Effector memory CD4-positive, alpha-beta T cell (primary cell): ENCODE measurements around the gene MAPK8IP3.

ENCODE experiments used
- DNase-seq, 3 donors: peaks; one replicate each; pipeline ENCODE4 v3.0.0-alpha.2; 2020
- H3K27ac ChIP-seq: 2 replicates; pipeline ENCODE4 v1.7.0; 2013; ENCODE audit warnings: mild to moderate bottlenecking, low read length, moderate library complexity; ENCODE audit not compliant: insufficient read depth, poor library complexity, severe bottlenecking
- H3K27me3 ChIP-seq: replicated peaks from 2 replicates; pipeline ENCODE4 v1.7.0; 2013; ENCODE audit warnings: mild to moderate bottlenecking, low read length; ENCODE audit not compliant: insufficient read depth, control insufficient read depth, poor library complexity, severe bottlenecking
- H3K36me3 ChIP-seq: 2 replicates; pipeline ENCODE4 v1.7.0; 2013; ENCODE audit warnings: mild to moderate bottlenecking, low read length, moderate library complexity; ENCODE audit not compliant: control insufficient read depth, insufficient read depth
- H3K4me1 ChIP-seq: 2 replicates; pipeline ENCODE4 v1.7.0; 2013; ENCODE audit warnings: low read length, mild to moderate bottlenecking; ENCODE audit not compliant: control insufficient read depth, insufficient read depth, poor library complexity, severe bottlenecking
- H3K4me3 ChIP-seq: 2 replicates; pipeline ENCODE4 v1.7.0; 2013; ENCODE audit warnings: low read length, low read depth, mild to moderate bottlenecking; ENCODE audit not compliant: insufficient read depth, poor library complexity, severe bottlenecking
- H3K9me3 ChIP-seq: 2 replicates; pipeline ENCODE4 v1.7.0; 2013; ENCODE audit warnings: mild to moderate bottlenecking, low read length, moderate library complexity; ENCODE audit not compliant: control insufficient read depth

MAPK8IP3 gene

DNA sequence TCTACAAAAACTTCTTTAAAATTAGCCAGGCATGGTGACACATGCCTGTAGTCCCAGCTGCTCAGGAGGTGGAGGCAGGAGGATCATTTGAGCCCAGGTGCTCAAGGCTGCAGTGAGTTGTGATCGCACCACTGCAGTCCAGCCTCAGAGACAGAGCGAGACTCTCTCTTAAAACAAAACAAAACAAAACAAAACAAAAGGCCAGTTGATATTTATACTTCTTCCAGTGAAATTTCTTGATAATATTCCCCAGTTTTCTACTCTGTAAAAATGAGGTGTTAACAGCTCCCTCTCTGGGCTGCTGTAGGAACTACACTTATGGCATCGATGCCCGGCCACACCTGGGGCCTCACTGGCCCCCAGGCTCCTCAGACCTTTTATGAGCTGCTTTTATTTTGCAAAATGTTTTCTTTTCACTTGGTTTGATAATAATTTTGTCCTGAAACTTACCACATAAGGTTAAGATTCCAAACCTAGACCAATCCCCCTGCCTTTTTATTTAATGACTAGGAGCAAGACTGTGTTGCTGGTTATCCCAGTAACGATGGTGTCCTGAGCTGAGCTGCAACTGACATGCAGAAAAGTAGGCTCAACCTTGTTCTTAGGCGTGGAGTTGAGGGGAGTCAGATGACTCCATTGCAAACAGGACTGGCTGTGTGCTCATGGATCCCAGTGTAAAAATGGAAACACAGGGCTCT is 17.6 kb downstream of the MAPK8IP3 start:
- H3K4me1 ChIP-seq, result peaks cover 16% of the 10 kb centered on the region
- H3K9me3 ChIP-seq, result no peaks in the 10 kb centered on the region
- no peaks in the 10 kb centered on the region for H3K27me3 ChIP-seq
- peak in 1 of 3 donors; percentile 43 for DNase-seq
- no peak overlapping the region for H3K4me3 ChIP-seq
- H3K27ac ChIP-seq, result no peak overlapping the region
- H3K36me3 ChIP-seq, result peaks cover 21% of the 10 kb centered on the region

DNA sequence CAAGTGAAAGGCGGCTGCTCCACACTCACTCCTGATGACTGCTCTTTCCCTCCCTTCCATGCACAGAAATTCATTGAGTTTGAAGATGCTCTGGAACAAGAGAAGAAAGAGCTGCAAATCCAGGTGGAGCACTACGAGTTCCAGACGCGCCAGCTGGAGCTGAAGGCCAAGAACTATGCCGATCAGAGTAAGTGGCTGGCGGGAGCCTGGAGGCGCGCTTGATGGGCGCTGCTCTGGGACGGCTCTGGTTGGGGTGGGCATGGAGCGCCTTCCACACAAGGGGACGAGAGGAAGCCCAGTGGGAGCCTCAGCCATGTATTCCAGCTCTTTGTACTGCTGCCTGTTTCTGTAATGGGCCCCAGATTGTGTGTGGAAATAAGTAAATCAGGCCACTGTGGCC is 18.5 kb downstream of the MAPK8IP3 start:
- H3K4me3 ChIP-seq, result no peak overlapping the region
- no peak for DNase-seq
- no peaks in the 10 kb centered on the region for H3K27me3 ChIP-seq
- peaks cover 30% of the 10 kb centered on the region for H3K36me3 ChIP-seq
- H3K27ac ChIP-seq, result no peak overlapping the region
- H3K9me3 ChIP-seq, result no peaks in the 10 kb centered on the region
- H3K4me1 ChIP-seq, result peaks cover 16% of the 10 kb centered on the region

DNA sequence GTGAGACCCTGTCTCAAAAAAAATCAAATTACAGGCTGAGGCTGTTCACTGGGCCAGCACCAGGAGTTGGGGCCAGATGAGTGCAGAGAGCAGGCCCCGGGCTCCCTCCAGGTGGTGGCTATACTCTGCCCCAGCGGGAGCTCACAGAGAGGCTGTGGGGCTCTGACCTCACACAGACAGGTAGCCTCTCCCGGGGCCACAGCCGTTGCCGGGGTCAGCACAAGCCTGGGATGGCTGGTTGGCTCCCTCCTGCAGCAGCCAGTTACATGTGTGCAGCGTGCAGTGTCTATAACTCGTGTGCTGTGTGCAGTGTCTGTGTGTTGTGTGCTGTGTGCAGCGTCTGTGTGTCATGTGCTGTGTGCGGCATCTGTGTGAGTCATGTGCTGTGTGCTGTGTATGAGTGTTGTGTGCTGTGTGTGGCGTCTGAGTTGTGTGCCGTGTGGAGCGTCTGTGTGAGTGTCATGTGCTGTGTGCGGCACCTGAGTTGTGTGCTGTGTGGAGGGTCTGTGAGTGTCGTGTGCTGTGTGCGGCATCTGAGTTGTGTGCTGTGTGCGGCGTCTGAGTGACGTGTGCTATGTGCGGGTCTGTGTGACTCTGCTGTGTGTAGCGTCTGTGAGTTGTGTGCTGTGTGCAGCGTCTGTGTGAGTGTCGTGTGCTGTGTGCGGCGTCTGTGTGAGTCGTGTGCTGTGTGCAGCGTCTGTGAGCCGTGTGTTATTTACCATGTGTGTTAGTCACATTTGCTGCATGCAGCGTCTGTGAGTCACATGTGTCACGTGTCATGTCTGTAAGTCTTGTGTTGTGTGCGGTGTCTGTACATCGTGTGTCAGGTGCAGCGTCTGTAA is 20.9 kb downstream of the MAPK8IP3 start:
- no peak for DNase-seq
- H3K36me3 ChIP-seq, result peaks cover 40% of the 10 kb centered on the region
- H3K4me3 ChIP-seq, result no peak overlapping the region
- peaks cover 15% of the 10 kb centered on the region for H3K4me1 ChIP-seq
- H3K9me3 ChIP-seq, result no peaks in the 10 kb centered on the region
- H3K27ac ChIP-seq, result no peak overlapping the region
- no peaks in the 10 kb centered on the region for H3K27me3 ChIP-seq

DNA sequence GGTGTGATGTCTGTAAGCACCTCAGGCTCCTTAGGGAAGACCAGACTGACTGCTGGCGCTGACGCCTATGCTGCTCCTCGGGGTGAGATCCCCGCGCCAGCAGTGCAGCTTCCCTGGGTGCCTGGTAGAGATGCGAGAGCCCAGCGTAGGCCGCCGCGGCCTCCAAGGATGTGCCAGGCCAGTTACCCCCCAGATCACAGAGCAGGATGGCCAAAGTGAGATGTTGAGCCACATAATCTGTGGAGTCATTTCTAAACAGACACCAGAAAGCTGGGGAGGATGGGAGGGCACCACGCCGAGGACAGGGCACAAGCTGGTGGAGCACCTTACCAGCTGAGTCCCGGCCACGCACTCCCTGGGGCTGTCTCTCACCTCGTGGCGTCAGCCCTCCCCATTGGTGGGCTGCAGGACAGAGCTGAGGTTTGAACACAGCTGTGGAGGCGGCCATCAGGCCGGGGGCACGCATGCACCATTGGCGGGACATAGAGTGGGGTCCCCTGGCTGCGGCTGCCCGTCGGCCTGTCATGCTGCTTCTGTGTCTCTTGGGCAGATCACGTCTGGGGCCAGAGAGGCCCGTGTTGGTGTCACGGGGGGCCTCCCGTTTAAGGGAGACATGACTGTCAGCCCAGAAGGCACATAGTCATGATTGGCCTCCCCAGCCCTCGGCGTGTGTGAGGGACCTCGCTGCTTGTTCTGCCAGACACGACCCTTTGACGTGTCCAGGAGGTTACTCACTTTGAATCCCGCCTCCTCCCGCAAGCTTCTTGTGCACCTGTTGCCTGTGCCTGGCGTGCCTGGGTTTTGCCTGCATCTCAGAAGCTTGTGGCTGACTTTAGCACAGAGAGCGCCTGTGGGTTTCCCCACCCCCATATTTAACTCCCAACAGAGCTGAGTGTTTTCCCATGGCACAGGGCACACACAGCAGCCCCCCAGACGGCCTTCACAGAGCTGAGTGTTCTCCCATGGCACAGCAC is 21.9 kb downstream of the MAPK8IP3 start:
- Histone ChIP-seq H3K9me3 (no peaks in the 10 kb centered on the region), H3K4me3 (no peak overlapping the region), H3K27me3 (no peaks in the 10 kb centered on the region), H3K4me1 (peaks cover 8% of the 10 kb centered on the region), H3K27ac (no peak overlapping the region), H3K36me3 (peaks cover 51% of the 10 kb centered on the region)
- DNase-seq, result no peak

DNA sequence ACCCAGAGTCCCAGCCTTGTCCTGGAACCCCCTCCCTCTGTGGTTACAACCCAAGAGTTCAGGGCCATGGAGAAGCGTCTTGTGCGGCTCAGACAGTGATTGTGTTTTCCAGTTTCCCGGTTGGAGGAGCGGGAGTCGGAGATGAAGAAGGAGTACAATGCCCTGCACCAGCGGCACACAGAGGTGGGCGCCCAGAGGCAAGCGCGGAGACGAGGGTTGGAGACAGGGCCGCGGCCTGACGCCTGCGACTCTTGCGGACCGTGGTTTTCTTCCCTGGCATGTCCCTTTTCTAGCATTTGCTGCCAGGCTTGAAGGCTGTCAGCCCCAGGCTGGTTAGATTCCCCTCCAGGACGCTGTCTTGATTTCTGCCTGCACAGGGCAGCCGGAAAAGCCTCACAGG is 23.0 kb downstream of the MAPK8IP3 start:
- Histone ChIP-seq H3K4me1 (no peaks in the 10 kb centered on the region), H3K9me3 (no peaks in the 10 kb centered on the region), H3K27ac (no peak overlapping the region), H3K27me3 (no peaks in the 10 kb centered on the region), H3K36me3 (peaks cover 62% of the 10 kb centered on the region), H3K4me3 (no peak overlapping the region)
- DNase-seq, result no peak

DNA sequence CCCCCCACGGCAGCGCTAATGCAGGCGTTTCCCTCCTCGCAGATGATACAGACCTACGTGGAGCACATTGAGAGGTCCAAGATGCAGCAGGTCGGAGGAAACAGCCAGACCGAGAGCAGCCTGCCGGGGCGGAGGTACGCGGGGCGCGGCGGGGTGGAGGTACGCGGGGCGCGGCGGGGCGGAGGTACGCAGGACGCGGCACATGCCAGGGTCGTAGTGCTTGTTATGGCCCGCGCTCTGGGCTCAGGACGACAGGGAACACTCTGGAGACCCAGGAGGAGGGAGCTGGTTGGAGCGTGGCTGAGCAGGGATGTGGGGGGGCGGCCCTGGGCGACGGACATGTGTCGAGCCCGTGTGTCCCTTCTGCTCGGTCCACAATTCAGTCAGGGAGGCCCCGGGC is 23.4 kb downstream of the MAPK8IP3 start:
- H3K27me3 ChIP-seq, result no peaks in the 10 kb centered on the region

DNA sequence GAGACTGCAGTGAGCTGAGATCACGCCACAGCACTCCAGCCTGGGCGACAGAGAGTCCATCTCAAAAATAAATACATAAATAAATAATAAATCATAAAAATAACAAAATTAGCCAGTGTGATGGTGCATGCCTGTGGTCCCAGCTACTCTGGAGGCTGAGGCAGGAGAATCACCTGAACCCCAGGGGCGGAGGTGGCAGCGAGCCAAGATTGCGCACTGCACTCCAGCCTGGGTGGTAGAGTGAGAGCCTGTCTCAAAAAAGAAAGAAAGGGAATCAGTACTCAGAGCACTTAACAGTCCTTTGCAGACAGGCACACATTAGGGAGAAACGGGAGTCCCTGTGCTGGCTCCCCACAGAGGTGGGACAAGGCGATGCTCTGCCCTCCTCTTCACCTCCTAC is 25.1 kb downstream of the MAPK8IP3 start:
- H3K36me3 ChIP-seq, result peaks cover 68% of the 10 kb centered on the region
- no peak overlapping the region for H3K27ac ChIP-seq
- H3K4me1 ChIP-seq, result no peaks in the 10 kb centered on the region
- H3K9me3 ChIP-seq, result no peaks in the 10 kb centered on the region
- H3K27me3 ChIP-seq, result no peaks in the 10 kb centered on the region
- no peak overlapping the region for H3K4me3 ChIP-seq
- no peak for DNase-seq

More for the DNA sequence above, 23.4 kb downstream of the MAPK8IP3 start:
- peaks cover 64% of the 10 kb centered on the region for H3K36me3 ChIP-seq
- no peak overlapping the region for H3K27ac ChIP-seq
- H3K4me1 ChIP-seq, result no peaks in the 10 kb centered on the region
- H3K4me3 ChIP-seq, result no peak overlapping the region
- no peak for DNase-seq
- no peaks in the 10 kb centered on the region for H3K9me3 ChIP-seq

DNA sequence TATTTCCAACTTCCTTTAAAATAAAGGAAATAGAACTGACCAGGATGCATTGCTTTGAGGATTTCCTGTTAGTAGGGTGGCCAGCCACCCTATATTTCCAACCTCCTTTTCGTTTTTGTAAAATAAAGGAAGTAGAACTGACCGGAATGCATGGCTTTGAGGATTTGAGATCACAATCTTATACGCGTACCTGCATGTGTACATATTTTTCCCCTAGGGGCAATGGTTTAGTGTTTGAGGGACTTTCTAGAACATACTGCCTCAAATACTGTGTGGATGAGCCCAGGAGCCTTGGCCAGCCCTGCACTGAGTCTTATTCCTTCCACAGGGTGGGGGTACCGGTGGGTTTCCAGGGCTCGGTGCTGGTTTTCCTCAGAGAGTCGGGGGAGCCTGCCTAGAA is 25.6 kb downstream of the MAPK8IP3 start:
- peaks cover 63% of the 10 kb centered on the region for H3K36me3 ChIP-seq
- H3K4me3 ChIP-seq, result no peak overlapping the region

DNA sequence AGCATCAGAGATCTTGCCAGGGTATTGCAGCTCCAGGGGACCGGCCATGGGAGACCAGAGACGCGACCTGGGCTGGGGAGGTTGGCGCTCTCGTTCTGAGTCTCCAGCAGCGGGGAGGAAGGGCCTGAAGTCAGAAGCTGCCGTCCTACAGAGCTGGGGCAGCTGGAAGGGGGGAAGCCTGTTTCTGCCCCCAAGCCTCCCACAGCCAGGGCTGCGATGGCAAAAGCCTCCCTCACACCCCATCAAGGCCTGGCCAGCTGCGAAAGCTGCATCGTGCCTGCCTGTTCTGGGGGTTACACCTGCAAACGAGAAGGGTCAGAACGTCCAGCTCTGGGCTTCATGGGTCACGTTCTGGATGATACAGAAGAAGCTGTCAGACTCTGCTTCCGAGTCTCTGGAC is 26.1 kb downstream of the MAPK8IP3 start:
- H3K4me1 ChIP-seq, result no peaks in the 10 kb centered on the region
- no peaks in the 10 kb centered on the region for H3K27me3 ChIP-seq
- H3K4me3 ChIP-seq, result no peak overlapping the region
- no peak overlapping the region for H3K27ac ChIP-seq
- no peaks in the 10 kb centered on the region for H3K9me3 ChIP-seq
- peaks cover 62% of the 10 kb centered on the region for H3K36me3 ChIP-seq
- DNase-seq, result no peak

More for the DNA sequence above, 25.6 kb downstream of the MAPK8IP3 start:
- Histone ChIP-seq H3K4me1 (no peaks in the 10 kb centered on the region), H3K27ac (no peak overlapping the region), H3K9me3 (no peaks in the 10 kb centered on the region), H3K27me3 (no peaks in the 10 kb centered on the region)
- DNase-seq, result no peak
